GM18499 (cell line): ENCODE results near the gene CLDN20.
"Not testable (repeated sequence)": the region's sequence is repeated elsewhere in the genome, so short reads cannot be mapped to it uniquely, and the experiment has no call there.

Experiments
- ATAC-seq: cut with Tn5 transposase; IDR thresholded peaks from one replicate; pipeline ENCODE4 v1.9.1; 2021; ENCODE audit warnings: moderate number of reproducible peaks; ENCODE audit not compliant: insufficient read depth, unreplicated experiment

Gene CLDN20

GRCh38 chr6:155267411-155267810 is 3.6 kb downstream of the CLDN20 start:
- ATAC-seq: no peak

- not testable (repeated sequence) for ATAC-seq
Measured at GRCh38 chr6:155268088-155268867, 4.5 kb downstream of the CLDN20 start.

GRCh38 chr6:155269765-155270164 is 6.0 kb downstream of the CLDN20 start:
- ATAC-seq: no peak

GRCh38 chr6:155270561-155271091 is 6.8 kb downstream of the CLDN20 start:
- no peak for ATAC-seq

GRCh38 chr6:155271145-155271544 is 7.3 kb downstream of the CLDN20 start:
- no peak for ATAC-seq

GRCh38 chr6:155272353-155273232 is 8.8 kb downstream of the CLDN20 start:
- ATAC-seq: no peak

- no peak for ATAC-seq
Measured at GRCh38 chr6:155273431-155273830, 9.6 kb downstream of the CLDN20 start.

GRCh38 chr6:155274106-155274505 is 10.3 kb downstream of the CLDN20 start:
- ATAC-seq: no peak

- ATAC-seq: no peak
Measured at GRCh38 chr6:155274533-155274932, 10.7 kb downstream of the CLDN20 start.

- no peak for ATAC-seq
Measured at GRCh38 chr6:155275808-155276480, 12.1 kb downstream of the CLDN20 start.

GRCh38 chr6:155276638-155277037 is 12.8 kb downstream of the CLDN20 start:
- no peak for ATAC-seq

- no peak for ATAC-seq
Measured at GRCh38 chr6:155278319-155279049, 14.7 kb downstream of the CLDN20 start.

GRCh38 chr6:155284775-155285174 is 21.0 kb downstream of the CLDN20 start:
- ATAC-seq: no peak

GRCh38 chr6:155287762-155288161 is 23.9 kb downstream of the CLDN20 start:
- no peak for ATAC-seq

GRCh38 chr6:155290491-155290890 is 26.7 kb downstream of the CLDN20 start:
- no peak for ATAC-seq

- ATAC-seq: no peak
Measured at GRCh38 chr6:155291291-155291690, 27.5 kb downstream of the CLDN20 start.

GRCh38 chr6:155292711-155293110 is 28.9 kb downstream of the CLDN20 start:
- ATAC-seq: no peak

- no peak for ATAC-seq
Measured at GRCh38 chr6:155297669-155298068, 33.9 kb downstream of the CLDN20 start.

GRCh38 chr6:155301867-155302266 is 38.1 kb downstream of the CLDN20 start:
- ATAC-seq: no peak

GRCh38 chr6:155303361-155303870 is 39.6 kb downstream of the CLDN20 start:
- no peak for ATAC-seq
